ENCODE results near the gene KRT71.
"Not testable (repeated sequence)": the region's sequence is repeated elsewhere in the genome, so short reads cannot be mapped to it uniquely, and the experiment has no call there.

KRT71 gene

GRCh38 chr12:52508211-52508610, 44.7 kb downstream of the KRT71 start:
- H3K4me3 ChIP-seq (replicated peaks; ENCODE audit: low read depth, low read length) = no peak overlapping the region
- no peak for TF ChIP-seq CTCF (IDR thresholded peaks at IDR 0.05; ENCODE audit: low read depth, low read length, missing control alignments)
- DNase-seq (ENCODE audit: extremely low read depth, low read depth) = no peak

- DNase-seq (ENCODE audit: extremely low read depth, low read depth) = no peak
- H3K4me3 ChIP-seq (replicated peaks; ENCODE audit: low read depth, low read length) = no peak overlapping the region
- TF ChIP-seq CTCF (IDR thresholded peaks at IDR 0.05; ENCODE audit: low read depth, low read length, missing control alignments) = peak; percentile 58
Measured at GRCh38 chr12:52506858-52507715, 45.9 kb downstream of the KRT71 start.

DNA sequence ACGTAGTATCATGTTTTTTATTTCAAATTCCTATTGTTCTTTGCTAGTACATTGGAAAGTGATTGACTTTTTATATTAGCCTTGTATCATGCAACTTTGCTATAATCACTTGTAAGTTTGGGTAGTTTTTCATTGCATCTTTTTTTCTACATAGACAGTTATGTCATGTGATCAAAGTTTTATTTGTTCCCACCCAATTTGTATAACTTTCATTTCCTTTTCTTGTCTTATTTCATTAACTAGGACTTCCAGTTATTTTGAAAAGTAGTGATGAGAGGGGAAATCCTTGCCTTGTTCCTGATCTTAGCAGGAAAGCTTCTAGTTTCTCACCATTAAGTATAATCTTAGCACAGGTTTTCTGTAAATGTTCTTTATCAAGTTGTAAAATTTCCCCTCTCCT, 50.1 kb downstream of the KRT71 start:
- H3K4me3 ChIP-seq (replicated peaks; ENCODE audit: low read depth, low read length) = no peak overlapping the region
- TF ChIP-seq CTCF (IDR thresholded peaks at IDR 0.05; ENCODE audit: low read depth, low read length, missing control alignments) = no peak
- no peak for DNase-seq (ENCODE audit: extremely low read depth, low read depth)

DNA sequence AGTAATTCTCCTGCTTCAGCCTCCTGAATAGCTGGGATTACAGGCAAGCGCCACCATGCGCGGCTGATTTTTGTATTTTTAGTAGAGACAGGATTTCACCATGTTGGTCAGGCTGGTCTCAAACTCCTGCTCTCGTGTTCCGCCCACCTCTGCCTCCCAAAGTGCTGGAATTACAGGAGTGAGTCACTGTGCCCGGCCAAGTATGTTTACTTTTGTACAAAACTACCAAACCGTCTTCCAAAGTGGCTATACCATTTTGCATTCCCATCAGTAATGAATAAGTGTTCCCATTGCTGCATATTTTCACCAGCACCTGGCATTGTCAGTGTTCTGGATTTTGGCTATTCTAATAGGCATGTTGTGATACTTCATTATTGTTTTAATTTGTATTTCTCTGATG, 51.5 kb downstream of the KRT71 start:
- TF ChIP-seq CTCF (IDR thresholded peaks at IDR 0.05; ENCODE audit: low read depth, low read length, missing control alignments) = no peak
- H3K4me3 ChIP-seq (replicated peaks; ENCODE audit: low read depth, low read length) = no peak overlapping the region
- DNase-seq (ENCODE audit: extremely low read depth, low read depth) = no peak

- H3K4me3 ChIP-seq (replicated peaks; ENCODE audit: low read depth, low read length); DNase-seq (ENCODE audit: extremely low read depth, low read depth): not testable (repeated sequence)
Measured at GRCh38 chr12:52500574-52500973, 52.4 kb downstream of the KRT71 start.

- no peak for TF ChIP-seq CTCF (IDR thresholded peaks at IDR 0.05; ENCODE audit: low read depth, low read length, missing control alignments)
- H3K4me3 ChIP-seq (replicated peaks; ENCODE audit: low read depth, low read length) = no peak overlapping the region
- DNase-seq (ENCODE audit: extremely low read depth, low read depth) = no peak
Measured at GRCh38 chr12:52499806-52500560, 53.0 kb downstream of the KRT71 start.

- no peak overlapping the region for H3K4me3 ChIP-seq (replicated peaks; ENCODE audit: low read depth, low read length)
- DNase-seq (ENCODE audit: extremely low read depth, low read depth) = no peak
- no peak for TF ChIP-seq CTCF (IDR thresholded peaks at IDR 0.05; ENCODE audit: low read depth, low read length, missing control alignments)
Measured at GRCh38 chr12:52498946-52499345, 54.0 kb downstream of the KRT71 start.

Measured in HFF-Myc (cell line).